Neural progenitor cell (in vitro differentiated cells): ENCODE results near the gene ACOT7. TPM values are rescaled to one million over a fixed set of nuclear protein-coding genes. Genes with fewer than 3 reads are reported as not detected.

Source experiments
- DNase-seq: peaks from one replicate; pipeline ENCODE4 v3.0.0-alpha.2; 2016; ENCODE audit warnings: low spot score
- H2AFZ ChIP-seq: fragments of 200-600 bp; sonication (generic); replicated peaks from 2 replicates; pipeline ENCODE4 v1.6.1; 2016; ENCODE audit warnings: antibody characterized with exemption
- H3F3A ChIP-seq: fragments of 200-600 bp; sonication (generic); 2 replicates; pipeline ENCODE4 v1.6.1; 2016; ENCODE audit warnings: antibody characterized with exemption, low read depth
- H3K27ac ChIP-seq: fragments of 200-600 bp; sonication (generic); 2 replicates; pipeline ENCODE4 v1.5.1; 2016; ENCODE audit warnings: mild to moderate bottlenecking
- H3K27me3 ChIP-seq: fragments of 200-600 bp; sonication (generic); 2 replicates; pipeline ENCODE4 v1.6.1; 2016; ENCODE audit warnings: mild to moderate bottlenecking, moderate library complexity
- H3K36me3 ChIP-seq: fragments of 200-600 bp; sonication (generic); 2 replicates; pipeline ENCODE4 v1.5.1; 2016
- H3K4me1 ChIP-seq: fragments of 200-600 bp; sonication (generic); 2 replicates; pipeline ENCODE4 v1.6.1; 2016; ENCODE audit warnings: mixed run types
- H3K4me2 ChIP-seq: fragments of 200-600 bp; sonication (generic); 2 replicates; pipeline ENCODE4 v1.6.1; 2016
- H3K4me3 ChIP-seq: fragments of 200-600 bp; sonication (generic); 2 replicates; pipeline ENCODE4 v1.5.1; 2016
- H3K79me2 ChIP-seq: fragments of 200-600 bp; sonication (generic); 2 replicates; pipeline ENCODE4 v1.6.1; 2016; ENCODE audit warnings: low read depth
- H3K9ac ChIP-seq: fragments of 200-600 bp; sonication (generic); 2 replicates; pipeline ENCODE4 v1.6.1; 2016
- H3K9me3 ChIP-seq: fragments of 200-600 bp; sonication (generic); 2 replicates; pipeline ENCODE4 v1.5.1; 2016; ENCODE audit warnings: low read depth
- H4K20me1 ChIP-seq: fragments of 200-600 bp; sonication (generic); 2 replicates; pipeline ENCODE4 v1.6.1; 2016; ENCODE audit warnings: low read depth
- H3K27ac Mint-ChIP-seq: 3 replicates; pipeline ENCODE4 v1.8.0; 2021; ENCODE audit warnings: mixed read lengths
- H3K27me3 Mint-ChIP-seq: 2 replicates; pipeline ENCODE4 v1.8.0; 2022; ENCODE audit warnings: low read depth, mild to moderate bottlenecking, inconsistent platforms, moderate library complexity, mixed read lengths; ENCODE audit not compliant: insufficient read depth
- H3K36me3 Mint-ChIP-seq: 3 replicates; pipeline ENCODE4 v1.8.0; 2021; ENCODE audit warnings: mixed read lengths
- H3K4me1 Mint-ChIP-seq: 3 replicates; pipeline ENCODE4 v1.8.0; 2021; ENCODE audit warnings: mixed read lengths
- H3K4me3 Mint-ChIP-seq: 3 replicates; pipeline ENCODE4 v1.8.0; 2021; ENCODE audit warnings: mild to moderate bottlenecking, moderate library complexity, mixed read lengths
- H3K9me3 Mint-ChIP-seq: 3 replicates; pipeline ENCODE4 v1.8.0; 2020; ENCODE audit warnings: mixed read lengths
- EZH2 ChIP-seq: fragments of 200-600 bp; sonication (generic); IDR thresholded peaks from 2 replicates; pipeline ENCODE4 v1.6.1; 2017; ENCODE audit warnings: antibody characterized with exemption, mild to moderate bottlenecking, moderate library complexity
- EZH2phosphoT487 ChIP-seq: fragments of 200-600 bp; sonication (generic); IDR thresholded peaks from 2 replicates; pipeline ENCODE4 v1.6.1; 2017; ENCODE audit warnings: antibody characterized with exemption
- total RNA-seq: library from RNA; depleted of rRNA; stranded (reverse); fragments of >200 nt; gene quantifications from 2 replicates; pipeline ENCODE4 v1.2.3, GENCODE V29; 2015; ENCODE audit warnings: low replicate concordance
- TF ChIP-seq, protein P1 (sequence below): fragments of 200-600 bp; sonication (generic); IDR thresholded peaks from 2 replicates; pipeline ENCODE4 v1.5.1; 2017; ENCODE audit warnings: antibody characterized with exemption, mild to moderate bottlenecking

ACOT7 gene
- total RNA-seq, 1 donor from 2014 or later = 19.6 TPM

DNA sequence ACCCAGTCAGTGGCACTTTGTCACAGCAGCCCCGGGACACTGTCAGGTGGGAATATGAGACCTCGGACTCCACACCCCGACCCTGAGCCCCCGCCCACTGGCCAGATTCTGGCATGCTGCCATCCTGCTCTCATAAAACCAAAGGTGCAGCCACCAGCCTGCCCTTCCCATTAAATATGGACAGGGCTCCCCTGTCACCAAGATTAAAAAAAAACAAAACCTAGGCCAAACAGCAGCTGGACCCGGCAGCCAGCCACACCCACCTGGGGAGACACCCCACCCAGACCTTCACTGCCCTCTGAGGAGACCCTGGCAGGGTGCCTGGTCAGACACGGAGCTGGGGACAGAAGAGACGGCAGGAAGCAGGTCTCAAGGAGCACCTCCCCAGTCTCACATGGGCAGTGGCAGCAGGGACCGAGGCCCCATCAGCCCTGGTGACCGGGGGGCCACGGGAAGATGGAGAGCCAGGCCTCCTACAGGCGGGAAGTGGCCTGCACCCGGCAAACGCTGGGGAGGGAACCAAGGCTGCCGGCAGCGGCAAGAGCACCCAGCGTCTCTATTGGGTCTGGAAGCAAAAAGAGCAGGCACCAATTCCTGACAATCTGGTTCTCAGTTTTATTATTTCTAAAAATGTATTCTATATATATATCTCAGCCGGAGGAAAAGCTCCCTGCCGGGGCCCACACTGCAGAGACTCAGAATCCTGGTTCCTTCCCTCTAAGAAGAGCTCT lies 61.9 kb downstream of the ACOT7 start:
- peaks cover 14% of the 10 kb centered on the region for H3K36me3 Mint-ChIP-seq

DNA sequence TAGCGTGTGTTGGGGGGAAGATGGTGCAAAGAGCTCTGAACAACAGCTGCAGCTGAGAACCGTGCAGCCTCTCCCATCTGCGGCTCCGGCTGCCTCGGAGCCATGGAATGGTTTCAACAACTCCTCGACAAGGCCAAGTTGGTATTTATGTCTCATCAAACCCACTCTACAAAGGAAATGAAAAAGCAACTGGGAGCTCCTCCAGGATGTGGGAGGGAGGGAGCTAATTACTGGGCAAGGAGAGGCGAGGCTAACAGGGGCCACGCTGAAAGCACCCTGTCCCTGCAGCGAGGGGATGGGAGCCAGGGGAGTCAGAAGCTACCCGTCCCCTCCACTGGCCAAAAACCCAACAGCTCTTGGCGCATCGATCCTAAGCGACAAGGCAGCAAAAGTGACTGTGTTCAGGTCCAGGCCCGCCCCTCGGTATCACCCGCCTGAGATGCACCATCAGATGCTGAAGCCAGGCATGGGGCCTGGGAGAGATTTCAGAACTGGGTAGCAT lies 63.1 kb downstream of the ACOT7 start:
- Histone ChIP-seq H3K27me3 (no peaks in the 10 kb centered on the region), H3K36me3 (no peaks in the 10 kb centered on the region), H3K4me2 (no peak overlapping the region), H3F3A (peaks cover 2% of the 10 kb centered on the region), H3K9ac (peak overlapping the region; percentile 8), H3K4me1 (peaks cover 3% of the 10 kb centered on the region), H3K4me3 (no peak overlapping the region), H4K20me1 (peaks cover 5% of the 10 kb centered on the region), H3K79me2 (no peaks in the 10 kb centered on the region), H2AFZ (no peak overlapping the region), H3K9me3 (no peaks in the 10 kb centered on the region), H3K27ac (no peak overlapping the region)
- DNase-seq = no peak
- no peak overlapping the region for H3K27ac Mint-ChIP-seq
- H3K4me3 Mint-ChIP-seq = no peak overlapping the region
- peaks cover 28% of the 10 kb centered on the region for H3K4me1 Mint-ChIP-seq
- peaks cover 19% of the 10 kb centered on the region for H3K36me3 Mint-ChIP-seq
- peaks cover 3% of the 10 kb centered on the region for H3K27me3 Mint-ChIP-seq
- H3K9me3 Mint-ChIP-seq = no peaks in the 10 kb centered on the region
- no peak for TF ChIP-seq EZH2phosphoT487
- TF ChIP-seq, protein P1, sequence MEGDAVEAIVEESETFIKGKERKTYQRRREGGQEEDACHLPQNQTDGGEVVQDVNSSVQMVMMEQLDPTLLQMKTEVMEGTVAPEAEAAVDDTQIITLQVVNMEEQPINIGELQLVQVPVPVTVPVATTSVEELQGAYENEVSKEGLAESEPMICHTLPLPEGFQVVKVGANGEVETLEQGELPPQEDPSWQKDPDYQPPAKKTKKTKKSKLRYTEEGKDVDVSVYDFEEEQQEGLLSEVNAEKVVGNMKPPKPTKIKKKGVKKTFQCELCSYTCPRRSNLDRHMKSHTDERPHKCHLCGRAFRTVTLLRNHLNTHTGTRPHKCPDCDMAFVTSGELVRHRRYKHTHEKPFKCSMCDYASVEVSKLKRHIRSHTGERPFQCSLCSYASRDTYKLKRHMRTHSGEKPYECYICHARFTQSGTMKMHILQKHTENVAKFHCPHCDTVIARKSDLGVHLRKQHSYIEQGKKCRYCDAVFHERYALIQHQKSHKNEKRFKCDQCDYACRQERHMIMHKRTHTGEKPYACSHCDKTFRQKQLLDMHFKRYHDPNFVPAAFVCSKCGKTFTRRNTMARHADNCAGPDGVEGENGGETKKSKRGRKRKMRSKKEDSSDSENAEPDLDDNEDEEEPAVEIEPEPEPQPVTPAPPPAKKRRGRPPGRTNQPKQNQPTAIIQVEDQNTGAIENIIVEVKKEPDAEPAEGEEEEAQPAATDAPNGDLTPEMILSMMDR = no peak
- TF ChIP-seq EZH2 = no peak

More for the DNA sequence above, 61.9 kb downstream of the ACOT7 start:
- no peak overlapping the region for H3K4me3 Mint-ChIP-seq
- TF ChIP-seq, protein P1 = no peak
- TF ChIP-seq EZH2phosphoT487 = no peak
- no peak for TF ChIP-seq EZH2
- H3K4me1 Mint-ChIP-seq = peaks cover 39% of the 10 kb centered on the region
- peaks cover 5% of the 10 kb centered on the region for H3F3A ChIP-seq
- no peaks in the 10 kb centered on the region for H3K27me3 ChIP-seq
- H2AFZ ChIP-seq = no peak overlapping the region
- no peaks in the 10 kb centered on the region for H3K9me3 Mint-ChIP-seq
- no peak overlapping the region for H3K4me2 ChIP-seq
- H3K79me2 ChIP-seq = no peaks in the 10 kb centered on the region
- no peak overlapping the region for H3K27ac ChIP-seq
- H3K9me3 ChIP-seq = no peaks in the 10 kb centered on the region
- peaks cover 14% of the 10 kb centered on the region for H3K4me1 ChIP-seq
- no peak overlapping the region for H3K9ac ChIP-seq
- H3K36me3 ChIP-seq = no peaks in the 10 kb centered on the region
- no peak for DNase-seq
- H3K27me3 Mint-ChIP-seq = peaks cover 5% of the 10 kb centered on the region
- no peak overlapping the region for H3K4me3 ChIP-seq
- H4K20me1 ChIP-seq = peaks cover 7% of the 10 kb centered on the region
- H3K27ac Mint-ChIP-seq = no peak overlapping the region

DNA sequence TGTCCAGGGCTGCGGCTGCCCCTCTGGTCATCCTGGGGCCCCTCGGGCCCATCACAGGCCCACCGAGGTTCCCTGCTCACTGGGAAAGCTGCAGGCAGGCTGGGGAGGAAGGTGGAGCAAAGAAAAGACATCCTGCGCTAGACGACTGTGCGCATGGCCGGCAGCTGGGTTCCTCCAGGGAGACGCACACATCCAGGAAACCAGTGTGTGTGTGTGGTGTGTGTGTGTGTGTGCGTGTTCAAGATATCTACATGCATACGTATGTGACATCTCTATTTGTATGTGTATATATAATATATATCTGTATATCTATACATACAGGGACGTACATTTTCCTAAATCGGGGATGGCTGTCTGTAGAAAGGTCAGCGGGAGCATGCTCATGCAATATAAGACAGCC lies 63.7 kb downstream of the ACOT7 start:
- Histone ChIP-seq H3K36me3 (no peaks in the 10 kb centered on the region), H3K9ac (peak overlapping the region; percentile 8), H2AFZ (no peak overlapping the region), H3K9me3 (no peaks in the 10 kb centered on the region), H3K4me3 (no peak overlapping the region), H3K4me1 (no peaks in the 10 kb centered on the region), H3K27ac (no peak overlapping the region), H3K79me2 (no peaks in the 10 kb centered on the region), H3F3A (no peaks in the 10 kb centered on the region), H4K20me1 (peaks cover 5% of the 10 kb centered on the region), H3K4me2 (no peak overlapping the region), H3K27me3 (no peaks in the 10 kb centered on the region)
- no peak for TF ChIP-seq EZH2
- DNase-seq = no peak
- peaks cover 21% of the 10 kb centered on the region for H3K36me3 Mint-ChIP-seq
- H3K4me1 Mint-ChIP-seq = peaks cover 24% of the 10 kb centered on the region
- no peak overlapping the region for H3K4me3 Mint-ChIP-seq
- H3K27ac Mint-ChIP-seq = no peak overlapping the region
- H3K27me3 Mint-ChIP-seq = peaks cover under 1% of the 10 kb centered on the region
- no peaks in the 10 kb centered on the region for H3K9me3 Mint-ChIP-seq

DNA sequence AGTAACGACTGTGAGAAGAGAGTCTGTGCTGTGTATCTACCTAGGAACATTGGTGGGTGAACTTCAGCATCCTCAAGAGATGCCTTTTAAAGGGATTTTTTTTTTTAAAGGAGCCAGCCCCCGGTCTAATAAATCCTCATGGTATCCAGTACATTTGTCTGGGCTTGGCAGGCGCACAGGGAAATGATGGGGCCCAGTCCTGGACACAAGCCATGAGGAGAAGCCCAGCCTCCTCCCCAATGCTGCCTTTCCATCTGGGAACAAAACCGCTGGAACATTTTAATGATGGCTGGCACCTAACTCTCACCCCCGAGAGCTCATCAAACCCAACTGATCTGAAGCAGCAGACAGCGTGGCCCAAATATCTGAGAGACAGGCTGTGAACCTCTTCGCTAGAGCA lies 64.2 kb downstream of the ACOT7 start:
- no peak for TF ChIP-seq EZH2phosphoT487
- TF ChIP-seq, protein P1 = no peak
- TF ChIP-seq EZH2 = no peak
- Mint-ChIP-seq H3K9me3 (no peaks in the 10 kb centered on the region), H3K4me1 (peaks cover 24% of the 10 kb centered on the region), H3K36me3 (peaks cover 23% of the 10 kb centered on the region), H3K27ac (no peak overlapping the region), H3K27me3 (peaks cover 2% of the 10 kb centered on the region), H3K4me3 (no peak overlapping the region)
- no peak overlapping the region for H3K27ac ChIP-seq
- no peak overlapping the region for H3K4me2 ChIP-seq
- peaks cover under 1% of the 10 kb centered on the region for H4K20me1 ChIP-seq
- H3K27me3 ChIP-seq = no peaks in the 10 kb centered on the region
- H3K9me3 ChIP-seq = no peaks in the 10 kb centered on the region
- H2AFZ ChIP-seq = no peak overlapping the region
- H3K79me2 ChIP-seq = no peaks in the 10 kb centered on the region
- no peak overlapping the region for H3K4me3 ChIP-seq
- H3K36me3 ChIP-seq = no peaks in the 10 kb centered on the region
- no peak for DNase-seq
- peak overlapping the region; percentile 8 for H3K9ac ChIP-seq
- H3F3A ChIP-seq = no peaks in the 10 kb centered on the region
- no peaks in the 10 kb centered on the region for H3K4me1 ChIP-seq
